Fibroblast of lung (primary cell): ENCODE data around the gene BRAF.

Source experiments
- CTCF ChIP-seq, 2 donors: IDR thresholded peaks in 1 of 2; conservative IDR thresholded peaks in 1 of 2; 1 replicate in 1 of 2; 2 replicates in 1 of 2; pipeline ENCODE4 v1.5.1; 2011 to 2012; ENCODE audit warnings: low read length in 2 of 2, control low read depth in 1 of 2, inconsistent platforms in 1 of 2, low read depth in 1 of 2, mild to moderate bottlenecking in 1 of 2
- EZH2 ChIP-seq: IDR thresholded peaks from 2 replicates; pipeline ENCODE4 v1.5.1; 2012; ENCODE audit warnings: low read length, control low read depth, mild to moderate bottlenecking; ENCODE audit errors: missing control alignments

GRCh38 chr7:140899883-140900282 is 24.8 kb downstream of the BRAF start:
- TF ChIP-seq CTCF (conservative IDR thresholded peaks at IDR 0.05 in 1 of 2, IDR thresholded peaks at IDR 0.05 in 1 of 2; ENCODE audit: low read depth in 1 of 2, low read length in 2 of 2), result no peak
- TF ChIP-seq EZH2, result no peak
